ENCODE results near the gene PTPRN2. TPM values are rescaled to one million over a fixed set of nuclear protein-coding genes. Genes with fewer than 3 reads are reported as not detected.

The PTPRN2 gene
- total and polyA plus RNA-seq, 2 of the 13 experiments (the other 11 are each of a cell fraction or from before 2014, with no cell fraction given), result 2.5 to 24.2 TPM

- Histone ChIP-seq H3K9me3 (ENCODE audit: low read length) (no peaks in the 10 kb centered on the region), H4K20me1 (ENCODE audit: insufficient read depth, low read length) (peaks cover 7% of the 10 kb centered on the region; the same call in 1 of the 2 replicates), H2AFZ (ENCODE audit: low read length) (no peak overlapping the region), H3K36me3 (replicated peaks in 1 of 2; ENCODE audit: control insufficient read depth in 1 of 2, insufficient read depth in 2 of 2, low read length in 2 of 2) (no peaks in the 10 kb centered on the region), H3K27me3 (ENCODE audit: control insufficient read depth in 1 of 2, insufficient read depth in 2 of 2, low read length in 2 of 2) (peaks cover 7 to 42% of the 10 kb centered on the region in 2 experiments; a peak in 4 of 5 replicates), H3K4me1 (ENCODE audit: insufficient read depth, low read length) (no peaks in the 10 kb centered on the region), H3K4me2 (ENCODE audit: low read depth, low read length) (no peak overlapping the region), H3K9ac (ENCODE audit: insufficient read depth, low read depth, low read length) (no peak overlapping the region), H3K4me3 (replicated peaks in 1 of 3; ENCODE audit: insufficient read depth in 1 of 3, low read depth in 2 of 3, low read length in 3 of 3) (no peak overlapping the region), H3K79me2 (ENCODE audit: insufficient read depth, low read length) (no peaks in the 10 kb centered on the region), H3K27ac (ENCODE audit: extremely low read length, insufficient read depth, low read length) (no peak overlapping the region)
- no TSS peak for BruUV-seq (replicated peaks)
- ChIA-PET CTCF (ENCODE audit: low intra/inter-chr PET ratio, low total read pairs) (no interaction called here), POLR2A (no interaction called here)
- in situ Hi-C loops (cut with HindIII; ENCODE audit: extremely low pct_ligation_motif_present, low pct_unique_long_range_greater_than_20kb), result no loop called here
- 45% methylated on average over 11 of the region's 26 CpGs for WGBS (ENCODE audit: low lambda C conversion rate)
- DNase-seq (ENCODE audit: low spot score) (no peak), ATAC-seq (peak; percentile 25; the same call in 1 of the 3 replicates), FAIRE-seq (no peak)
- intact Hi-C loops (cut with micrococcal nuclease; ENCODE audit: unreplicated experiment), result no loop called here
- peak; percentile 98 for TF ChIP-seq MNT (IDR thresholded peaks at IDR 0.05)
- no peak for TF ChIP-seq GFI1 (CRISPR knock-in tag; IDR thresholded peaks at IDR 0.05; ENCODE audit: borderline replicate concordance)
Observed at GRCh38 chr7:157721468-157722136, 866.0 kb downstream of the PTPRN2 start.

GRCh38 chr7:157719705-157720655, 867.6 kb downstream of the PTPRN2 start:
- Histone ChIP-seq H3K27me3 (ENCODE audit: control insufficient read depth in 1 of 2, insufficient read depth in 2 of 2, low read length in 2 of 2) (peaks cover 9 to 38% of the 10 kb centered on the region in 2 experiments; a peak in 4 of 5 replicates), H3K79me2 (ENCODE audit: insufficient read depth, low read length) (no peaks in the 10 kb centered on the region), H4K20me1 (ENCODE audit: insufficient read depth, low read length) (peaks cover 7% of the 10 kb centered on the region; the same call in 1 of the 2 replicates), H2AFZ (ENCODE audit: low read length) (no peak overlapping the region), H3K4me3 (replicated peaks in 1 of 3; ENCODE audit: insufficient read depth in 1 of 3, low read depth in 2 of 3, low read length in 3 of 3) (no peak overlapping the region), H3K36me3 (replicated peaks in 1 of 2; ENCODE audit: control insufficient read depth in 1 of 2, insufficient read depth in 2 of 2, low read length in 2 of 2) (no peaks in the 10 kb centered on the region), H3K9me3 (ENCODE audit: low read length) (no peaks in the 10 kb centered on the region), H3K4me1 (ENCODE audit: insufficient read depth, low read length) (no peaks in the 10 kb centered on the region), H3K9ac (ENCODE audit: insufficient read depth, low read depth, low read length) (no peak overlapping the region), H3K4me2 (ENCODE audit: low read depth, low read length) (no peak overlapping the region), H3K27ac (ENCODE audit: extremely low read length, insufficient read depth, low read length) (no peak overlapping the region)
- DNase-seq (ENCODE audit: low spot score), result no peak
- intact Hi-C loops (cut with micrococcal nuclease; ENCODE audit: unreplicated experiment), result no loop called here
- BruUV-seq (replicated peaks), result no TSS peak
- CTCF ChIA-PET (ENCODE audit: low intra/inter-chr PET ratio, low total read pairs), result no interaction called here
- no peak for FAIRE-seq
- ATAC-seq, result no peak
- POLR2A ChIA-PET, result no interaction called here
- TF ChIP-seq ZNF687 (CRISPR knock-in tag; IDR thresholded peaks at IDR 0.05), result 0 out of 2 replicates have a peak, but pooled peaks have one; percentile 9
- no peak for TF ChIP-seq ZNF451 (CRISPR knock-in tag; IDR thresholded peaks at IDR 0.05)
- TF ChIP-seq NFE2L2 (IDR thresholded peaks at IDR 0.05; ENCODE audit: low read length), result peak; percentile 51; the same call in 1 of the 2 replicates
- peak; percentile 2 to 27; a peak in 1 of 4 replicates for TF ChIP-seq MAFK (conservative IDR thresholded peaks at IDR 0.05 in 1 of 2, IDR thresholded peaks at IDR 0.05 in 1 of 2; ENCODE audit: low read length in 2 of 2)
- TF ChIP-seq KDM5B (CRISPR knock-in tag; IDR thresholded peaks at IDR 0.05; ENCODE audit: borderline replicate concordance), result no peak
- TF ChIP-seq CREBL2 (CRISPR knock-in tag; IDR thresholded peaks at IDR 0.05; ENCODE audit: borderline replicate concordance), result no peak
- in situ Hi-C loops (cut with HindIII; ENCODE audit: extremely low pct_ligation_motif_present, low pct_unique_long_range_greater_than_20kb), result no loop called here
- WGBS (ENCODE audit: low lambda C conversion rate), result 78% methylated on average over 25 of the region's 36 CpGs
